PFSK-1 (cell line): ENCODE results near the gene RNF217.

Experiments
- POLR2AphosphoS5 ChIP-seq: IDR thresholded peaks from 2 replicates; pipeline ENCODE4 v1.6.1; 2012; ENCODE audit warnings: low read depth, mild to moderate bottlenecking, control low read depth, low read length, moderate library complexity
- SIN3A ChIP-seq: IDR thresholded peaks from 2 replicates; pipeline ENCODE4 v1.6.1; 2012; ENCODE audit warnings: mild to moderate bottlenecking, low read length, moderate library complexity, borderline replicate concordance; ENCODE audit not compliant: insufficient read depth
- TAF1 ChIP-seq: IDR thresholded peaks from 2 replicates; pipeline ENCODE4 v1.6.1; 2012; ENCODE audit warnings: low read length, control low read depth, borderline replicate concordance; ENCODE audit not compliant: insufficient read depth

GRCh38 chr6:125104425-125104824, 142.2 kb downstream of the RNF217 start:
- TF ChIP-seq POLR2AphosphoS5: no peak
- no peak for TF ChIP-seq SIN3A
- TF ChIP-seq TAF1: no peak
